ENCODE results near the gene LILRB5. TPM values are rescaled to one million over a fixed set of nuclear protein-coding genes. Genes with fewer than 3 reads are reported as not detected.

LILRB5 gene
- total RNA-seq, result 1 to 10 TPM; 2.0 to 9.1 (median 3.1) TPM
- polyA plus RNA-seq, result 10 to 100 TPM in 1 of 2 donors, 1 to 10 TPM in 1; 1.8 to 10.6 TPM
- long read RNA-seq, donor 1, partial matches to known transcripts, result 0 of 8 reads
- long read RNA-seq, donor 1, other reads (novel, unspliced or antisense), result 4 of 8 reads
- long read RNA-seq, donor 2, result 0 reads
- long read RNA-seq, donor 3, partial matches to known transcripts, result 0 of 8 reads
- long read RNA-seq, donor 3, other reads (novel, unspliced or antisense), result 6 of 8 reads

DNA sequence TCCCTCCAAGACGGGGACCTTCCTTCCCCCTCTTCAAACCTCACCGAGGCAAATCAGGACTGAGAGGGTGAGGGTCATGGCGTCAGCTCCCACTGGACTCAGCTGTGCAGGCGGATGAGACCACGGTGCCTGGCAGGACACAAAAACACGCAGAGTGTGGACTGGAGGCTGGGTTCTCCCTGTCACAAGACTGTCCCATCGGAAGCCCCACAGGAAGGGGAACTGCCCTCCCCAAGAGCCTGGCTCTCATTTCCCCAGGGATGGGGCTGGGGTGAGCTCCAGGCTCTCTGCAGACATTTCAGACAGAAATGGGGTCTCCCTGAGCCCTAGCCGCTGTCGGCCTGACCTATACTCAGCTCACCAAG, at the start of gene LILRB5:
Gene LILRB5 (minus strand): TSS at position 158 of the 365 bp plus-strand sequence. CDS start 80 bp downstream, at position 78.
- H3K27ac ChIP-seq, result no peak within 1 kb of the TSS
- intact Hi-C loops (cut with DNase I), result no loop called here
- H3K27me3 ChIP-seq, result no peaks in the 10 kb centered on the region
- 43 to 51% (median 49%) methylated on average over 9 of the region's 9 CpGs for WGBS, 3 donors
- no peak within 1 kb of the TSS for H3K4me3 ChIP-seq
- no peaks in the 10 kb centered on the region for H3K9me3 ChIP-seq
- H3K36me3 ChIP-seq, result no peaks in the 10 kb centered on the region
- no peaks in the 10 kb centered on the region for H3K4me1 ChIP-seq (ENCODE audit: insufficient read depth)
- no peak for DNase-seq
- TF ChIP-seq, protein P1, sequence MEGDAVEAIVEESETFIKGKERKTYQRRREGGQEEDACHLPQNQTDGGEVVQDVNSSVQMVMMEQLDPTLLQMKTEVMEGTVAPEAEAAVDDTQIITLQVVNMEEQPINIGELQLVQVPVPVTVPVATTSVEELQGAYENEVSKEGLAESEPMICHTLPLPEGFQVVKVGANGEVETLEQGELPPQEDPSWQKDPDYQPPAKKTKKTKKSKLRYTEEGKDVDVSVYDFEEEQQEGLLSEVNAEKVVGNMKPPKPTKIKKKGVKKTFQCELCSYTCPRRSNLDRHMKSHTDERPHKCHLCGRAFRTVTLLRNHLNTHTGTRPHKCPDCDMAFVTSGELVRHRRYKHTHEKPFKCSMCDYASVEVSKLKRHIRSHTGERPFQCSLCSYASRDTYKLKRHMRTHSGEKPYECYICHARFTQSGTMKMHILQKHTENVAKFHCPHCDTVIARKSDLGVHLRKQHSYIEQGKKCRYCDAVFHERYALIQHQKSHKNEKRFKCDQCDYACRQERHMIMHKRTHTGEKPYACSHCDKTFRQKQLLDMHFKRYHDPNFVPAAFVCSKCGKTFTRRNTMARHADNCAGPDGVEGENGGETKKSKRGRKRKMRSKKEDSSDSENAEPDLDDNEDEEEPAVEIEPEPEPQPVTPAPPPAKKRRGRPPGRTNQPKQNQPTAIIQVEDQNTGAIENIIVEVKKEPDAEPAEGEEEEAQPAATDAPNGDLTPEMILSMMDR (IDR thresholded peaks at IDR 0.05), result no peak
- TF ChIP-seq EP300 (IDR thresholded peaks at IDR 0.05) (no peak), POLR2A (IDR thresholded peaks at IDR 0.05) (no peak)

DNA sequence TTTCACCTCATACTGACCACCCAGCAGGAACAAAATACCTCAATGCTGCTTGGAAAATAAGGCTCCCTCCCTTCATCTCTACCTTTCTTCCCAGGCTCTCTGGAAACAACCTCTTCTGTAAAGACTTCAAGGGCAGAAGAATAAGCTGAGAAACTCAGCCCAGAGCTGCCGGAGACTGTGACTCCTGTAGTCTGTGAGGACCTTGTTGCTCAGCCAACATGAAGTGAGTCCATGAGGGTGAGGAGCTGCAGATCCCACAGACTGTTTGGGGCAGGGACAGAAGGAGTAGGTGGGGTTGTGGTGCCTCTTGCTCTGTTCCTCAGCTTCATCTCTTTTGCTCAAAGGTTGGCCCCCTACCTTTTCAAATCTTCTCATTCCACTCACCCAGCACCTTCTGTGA, 48.1 kb upstream of the LILRB5 start:
- no peak for DNase-seq

DNA sequence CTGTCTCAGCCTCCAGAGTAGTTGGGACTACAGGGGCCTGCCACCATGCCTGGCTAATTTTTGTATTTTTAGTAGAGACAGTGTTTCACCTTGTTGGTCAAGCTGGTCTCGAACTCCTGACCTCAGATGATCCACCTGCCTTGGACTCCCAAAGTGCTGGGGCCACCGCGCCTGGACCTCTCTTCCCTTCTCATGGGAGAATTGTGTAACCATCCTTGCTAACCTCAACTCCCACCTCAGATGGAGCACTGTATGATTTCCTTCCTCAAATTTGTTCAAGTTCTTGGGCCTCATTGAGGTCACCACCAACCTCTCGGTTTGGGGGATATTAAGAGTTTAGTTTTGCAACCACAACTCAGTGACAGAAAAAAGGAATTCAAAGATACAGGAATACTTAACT, 45.2 kb upstream of the LILRB5 start:
- no peaks in the 10 kb centered on the region for H3K27me3 ChIP-seq
- H3K36me3 ChIP-seq, result no peaks in the 10 kb centered on the region
- TF ChIP-seq, protein P1 (IDR thresholded peaks at IDR 0.05), result no peak
- TF ChIP-seq EP300 (IDR thresholded peaks at IDR 0.05) (no peak), POLR2A (IDR thresholded peaks at IDR 0.05) (no peak)
- no peak for DNase-seq
- no peaks in the 10 kb centered on the region for H3K9me3 ChIP-seq
- WGBS, 3 donors, result 63 to 80% (median 66%) methylated on average over 4 of the region's 4 CpGs
- no peak overlapping the region for H3K4me3 ChIP-seq
- H3K27ac ChIP-seq, result no peak overlapping the region
- intact Hi-C loops (cut with DNase I), result no loop called here
- H3K4me1 ChIP-seq (ENCODE audit: insufficient read depth), result no peaks in the 10 kb centered on the region

More for the DNA sequence above, 48.1 kb upstream of the LILRB5 start:
- H3K27ac ChIP-seq, result no peak overlapping the region
- 73 to 83% (median 80%) methylated on average over 1 of the region's 1 CpG for WGBS, 3 donors
- H3K4me1 ChIP-seq (ENCODE audit: insufficient read depth), result no peaks in the 10 kb centered on the region
- no peaks in the 10 kb centered on the region for H3K9me3 ChIP-seq
- H3K27me3 ChIP-seq, result no peaks in the 10 kb centered on the region
- TF ChIP-seq EP300 (IDR thresholded peaks at IDR 0.05), result no peak
- TF ChIP-seq POLR2A (IDR thresholded peaks at IDR 0.05), result no peak
- TF ChIP-seq, protein P1 (IDR thresholded peaks at IDR 0.05), result no peak
- no peak overlapping the region for H3K4me3 ChIP-seq
- intact Hi-C loops (cut with DNase I), result no loop called here
- H3K36me3 ChIP-seq, result no peaks in the 10 kb centered on the region

GRCh38 chr19:54299515-54299914, 42.4 kb upstream of the LILRB5 start:
- H3K4me1 ChIP-seq (ENCODE audit: insufficient read depth), result no peaks in the 10 kb centered on the region
- no peaks in the 10 kb centered on the region for H3K27me3 ChIP-seq
- DNase-seq, result no peak
- TF ChIP-seq, protein P1 (IDR thresholded peaks at IDR 0.05), result no peak
- no peak for TF ChIP-seq EP300 (IDR thresholded peaks at IDR 0.05)
- TF ChIP-seq POLR2A (IDR thresholded peaks at IDR 0.05), result no peak
- WGBS, 3 donors, result 75 to 82% (median 77%) methylated on average over 5 of the region's 5 CpGs
- H3K27ac ChIP-seq, result no peak overlapping the region
- no peaks in the 10 kb centered on the region for H3K36me3 ChIP-seq
- H3K9me3 ChIP-seq, result no peaks in the 10 kb centered on the region
- intact Hi-C loops (cut with DNase I), result no loop called here
- H3K4me3 ChIP-seq, result no peak overlapping the region
